DMS79 (cell line): ENCODE measurements around the gene TUBA8.
"Not testable (repeated sequence)": the region's sequence is repeated elsewhere in the genome, so short reads cannot be mapped to it uniquely, and the experiment has no call there.

Experiments used
- DNase-seq: peaks from one replicate; lab custom pipeline; 2025; lab: John Stamatoyannopoulos, UW

The TUBA8 gene

DNA sequence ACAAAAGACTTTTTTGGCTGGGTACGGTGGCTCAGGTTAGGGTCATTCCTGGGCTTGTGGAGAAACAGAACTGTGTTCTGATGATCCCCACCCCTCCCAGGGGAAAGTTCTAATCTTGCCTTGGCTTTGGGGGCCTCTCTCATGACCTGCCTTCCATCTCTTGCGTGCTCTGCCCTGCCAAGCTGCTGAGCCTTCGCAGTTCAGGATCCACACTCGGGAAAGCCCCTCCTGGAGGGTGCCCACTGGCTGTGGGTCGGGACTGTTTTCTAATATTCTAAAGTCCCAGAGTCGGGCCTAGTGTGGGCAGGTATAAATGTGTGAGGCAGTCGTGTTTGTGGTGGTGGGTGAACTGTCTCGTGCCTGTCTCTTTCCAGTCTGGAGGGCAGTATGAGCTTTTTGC, 62.2 kb downstream of the TUBA8 start:
- not testable (repeated sequence) for DNase-seq

DNA sequence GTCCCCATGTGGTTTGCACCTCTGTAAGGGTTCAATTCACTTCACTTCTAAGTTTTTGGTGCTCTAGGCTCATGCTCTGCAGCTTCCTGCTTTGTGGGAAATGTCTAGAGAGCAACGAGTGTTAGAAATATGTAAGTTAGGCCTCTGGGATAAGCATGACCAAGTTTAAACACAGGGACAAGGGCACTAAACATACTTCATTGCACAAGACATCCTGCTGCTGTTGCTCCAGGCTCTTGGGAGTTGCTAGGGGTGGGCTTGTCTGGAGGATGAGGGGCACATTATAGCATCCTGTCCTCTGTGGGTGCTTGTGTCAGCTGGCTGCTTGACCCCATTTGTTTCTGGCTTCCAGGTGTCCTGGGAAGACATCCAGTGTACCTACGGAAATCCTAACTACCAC, 62.8 kb downstream of the TUBA8 start:
- DNase-seq, result not testable (repeated sequence)
